OCI-LY1 (cell line): ENCODE measurements around the gene HOPX.
"Not testable (repeated sequence)": the region's sequence is repeated elsewhere in the genome, so short reads cannot be mapped to it uniquely, and the experiment has no call there.

ENCODE experiments used
- H2AFZ ChIP-seq: fragments of 200-600 bp; sonication (generic), shearing (Covaris generic); 2 replicates; pipeline ENCODE4 v1.6.0; 2014; ENCODE audit warnings: antibody characterized with exemption, mild to moderate bottlenecking, low read length
- H3F3A ChIP-seq: fragments of 200-600 bp; sonication (generic), shearing (Covaris generic); 2 replicates; pipeline ENCODE4 v1.6.0; 2014; ENCODE audit warnings: mild to moderate bottlenecking, antibody characterized with exemption, low read length, moderate library complexity; ENCODE audit not compliant: insufficient read depth
- H3K27ac ChIP-seq: fragments of 200-600 bp; sonication (generic); 2 replicates; pipeline ENCODE4 v1.5.1; 2014; ENCODE audit warnings: low read length, mixed run types, mild to moderate bottlenecking, low read depth; ENCODE audit not compliant: poor library complexity, severe bottlenecking
- H3K27me3 ChIP-seq: fragments of 200-600 bp; sonication (generic); 2 replicates; pipeline ENCODE4 v1.6.0; 2014; ENCODE audit warnings: antibody characterized with exemption, mild to moderate bottlenecking, low read length, moderate library complexity; ENCODE audit not compliant: insufficient read depth
- H3K36me3 ChIP-seq: fragments of 200-600 bp; sonication (generic); 2 replicates; pipeline ENCODE4 v1.6.1; 2014; ENCODE audit warnings: mild to moderate bottlenecking, antibody characterized with exemption, low read length, moderate library complexity, mixed read lengths; ENCODE audit not compliant: insufficient read depth
- H3K4me1 ChIP-seq: fragments of 200-600 bp; sonication (generic); 2 replicates; pipeline ENCODE4 v1.5.1; 2014; ENCODE audit warnings: mild to moderate bottlenecking, low read length, moderate library complexity; ENCODE audit not compliant: insufficient read depth, severe bottlenecking
- H3K4me2 ChIP-seq: fragments of 200-600 bp; sonication (generic), shearing (Covaris generic); 2 replicates; pipeline ENCODE4 v1.6.1; 2014; ENCODE audit warnings: low read length
- H3K4me3 ChIP-seq: fragments of 200-600 bp; sonication (generic); 2 replicates; pipeline ENCODE4 v1.5.1; 2014; ENCODE audit warnings: low read length, low read depth, mild to moderate bottlenecking, mixed read lengths; ENCODE audit not compliant: poor library complexity, severe bottlenecking
- H3K79me2 ChIP-seq: fragments of 200-600 bp; shearing (Covaris generic); 2 replicates; pipeline ENCODE4 v1.6.1; 2016; ENCODE audit warnings: mixed run types, low read length, mixed read lengths; ENCODE audit not compliant: insufficient read depth
- H3K9ac ChIP-seq: fragments of 200-600 bp; sonication (generic), shearing (Covaris generic); 2 replicates; pipeline ENCODE4 v1.6.1; 2014; ENCODE audit warnings: mild to moderate bottlenecking, low read length, mixed read lengths
- H3K9me2 ChIP-seq: fragments of 200-600 bp; sonication (generic), shearing (Covaris generic); 2 replicates; pipeline ENCODE4 v1.6.1; 2014; ENCODE audit warnings: low read depth, mild to moderate bottlenecking, low read length, mixed read lengths
- H3K9me3 ChIP-seq: fragments of 200-600 bp; shearing (Covaris generic); 2 replicates; pipeline ENCODE4 v1.6.1; 2014; ENCODE audit warnings: low read length, mixed read lengths
- H4K20me1 ChIP-seq: fragments of 200-600 bp; sonication (generic), shearing (Covaris generic); 2 replicates; pipeline ENCODE4 v1.6.0; 2016; ENCODE audit warnings: mild to moderate bottlenecking, low read length; ENCODE audit not compliant: insufficient read depth
- EZH2 ChIP-seq: fragments of 200-600 bp; sonication (generic), shearing (Covaris generic); IDR thresholded peaks from 2 replicates; pipeline ENCODE4 v1.8.0; 2017; ENCODE audit warnings: borderline replicate concordance, mixed run types, mild to moderate bottlenecking, antibody characterized with exemption, low read length, moderate library complexity, mixed read lengths
- TF ChIP-seq, protein P1 (sequence below): fragments of 200-600 bp; sonication (generic), shearing (Covaris generic); IDR thresholded peaks from 2 replicates; pipeline ENCODE4 v1.5.1; 2017; ENCODE audit warnings: mild to moderate bottlenecking, antibody characterized with exemption, low read length, moderate library complexity, mixed read lengths

The HOPX gene

DNA sequence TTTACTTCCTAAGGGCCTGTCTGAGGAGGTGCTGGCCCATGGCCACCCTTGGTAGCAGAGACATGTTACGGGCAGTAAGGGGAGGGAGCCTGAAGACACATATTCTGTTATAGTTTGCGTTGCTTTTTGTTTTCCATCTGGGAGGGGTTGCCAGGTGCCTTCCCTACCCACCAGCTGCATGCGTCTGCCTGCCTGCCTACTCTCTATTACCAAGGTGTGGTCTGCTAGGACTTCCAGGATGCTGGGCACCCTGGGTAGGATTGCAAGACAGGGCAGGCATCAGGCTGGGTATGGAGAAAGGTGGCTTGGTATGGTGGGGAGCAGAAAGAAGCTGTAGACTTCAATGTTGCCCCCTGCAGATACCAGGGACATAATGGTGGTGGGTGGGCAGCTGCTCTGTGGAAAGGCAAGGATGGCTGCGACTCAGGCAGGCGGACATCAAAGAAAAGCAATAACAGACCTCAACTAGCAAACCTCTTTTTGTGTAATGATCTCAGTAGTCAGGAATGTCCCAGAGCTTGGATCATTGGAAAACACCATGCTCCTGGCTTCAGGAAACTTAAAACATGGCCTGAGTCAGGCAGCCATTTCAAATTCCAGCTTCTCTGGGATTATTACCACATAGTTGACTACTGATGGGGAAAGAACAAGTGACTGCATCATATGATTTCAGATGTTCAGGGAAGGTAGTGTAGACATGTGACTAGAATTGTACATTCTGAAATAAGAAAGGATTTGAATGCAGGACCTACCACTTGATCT, 67.8 kb downstream of the HOPX start:
- Histone ChIP-seq H3K36me3 (no peaks in the 10 kb centered on the region), H3K4me2 (no peak overlapping the region), H3K9ac (no peak overlapping the region), H3F3A (no peaks in the 10 kb centered on the region), H4K20me1 (no peaks in the 10 kb centered on the region), H3K4me1 (no peaks in the 10 kb centered on the region), H3K9me3 (no peaks in the 10 kb centered on the region), H3K4me3 (no peak overlapping the region), H3K27ac (no peak overlapping the region), H2AFZ (no peak overlapping the region), H3K9me2 (no peaks in the 10 kb centered on the region), H3K79me2 (no peaks in the 10 kb centered on the region), H3K27me3 (no peaks in the 10 kb centered on the region)
- TF ChIP-seq, protein P1, sequence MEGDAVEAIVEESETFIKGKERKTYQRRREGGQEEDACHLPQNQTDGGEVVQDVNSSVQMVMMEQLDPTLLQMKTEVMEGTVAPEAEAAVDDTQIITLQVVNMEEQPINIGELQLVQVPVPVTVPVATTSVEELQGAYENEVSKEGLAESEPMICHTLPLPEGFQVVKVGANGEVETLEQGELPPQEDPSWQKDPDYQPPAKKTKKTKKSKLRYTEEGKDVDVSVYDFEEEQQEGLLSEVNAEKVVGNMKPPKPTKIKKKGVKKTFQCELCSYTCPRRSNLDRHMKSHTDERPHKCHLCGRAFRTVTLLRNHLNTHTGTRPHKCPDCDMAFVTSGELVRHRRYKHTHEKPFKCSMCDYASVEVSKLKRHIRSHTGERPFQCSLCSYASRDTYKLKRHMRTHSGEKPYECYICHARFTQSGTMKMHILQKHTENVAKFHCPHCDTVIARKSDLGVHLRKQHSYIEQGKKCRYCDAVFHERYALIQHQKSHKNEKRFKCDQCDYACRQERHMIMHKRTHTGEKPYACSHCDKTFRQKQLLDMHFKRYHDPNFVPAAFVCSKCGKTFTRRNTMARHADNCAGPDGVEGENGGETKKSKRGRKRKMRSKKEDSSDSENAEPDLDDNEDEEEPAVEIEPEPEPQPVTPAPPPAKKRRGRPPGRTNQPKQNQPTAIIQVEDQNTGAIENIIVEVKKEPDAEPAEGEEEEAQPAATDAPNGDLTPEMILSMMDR: no peak

DNA sequence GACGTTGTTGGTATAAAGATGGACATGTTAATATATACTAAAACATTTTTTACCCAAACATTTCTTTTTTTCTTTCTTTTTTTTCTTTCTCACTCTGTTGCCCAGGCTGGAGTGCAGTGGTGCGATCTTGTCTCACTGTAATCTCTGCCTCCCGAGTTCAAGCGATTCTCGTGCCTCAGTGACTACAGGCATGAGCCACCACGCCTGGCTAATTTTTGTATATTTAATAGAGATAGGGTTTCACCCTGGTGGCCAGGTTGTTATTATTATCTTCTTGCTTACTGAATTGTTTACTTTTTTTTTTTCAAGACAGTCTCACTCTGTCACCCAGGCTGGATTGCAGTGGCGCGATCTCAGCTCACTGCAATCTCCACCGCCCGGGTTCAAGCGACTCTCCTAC, 68.8 kb downstream of the HOPX start:
- H3K9ac ChIP-seq: no peak overlapping the region
- H4K20me1 ChIP-seq: no peaks in the 10 kb centered on the region
- no peaks in the 10 kb centered on the region for H3K27me3 ChIP-seq
- H3K9me2 ChIP-seq: no peaks in the 10 kb centered on the region
- no peak overlapping the region for H2AFZ ChIP-seq
- TF ChIP-seq, protein P1: no peak
- TF ChIP-seq EZH2: no peak
- no peaks in the 10 kb centered on the region for H3F3A ChIP-seq
- no peak overlapping the region for H3K27ac ChIP-seq
- no peak overlapping the region for H3K4me3 ChIP-seq
- no peaks in the 10 kb centered on the region for H3K4me1 ChIP-seq
- no peak overlapping the region for H3K4me2 ChIP-seq
- no peaks in the 10 kb centered on the region for H3K79me2 ChIP-seq
- H3K9me3 ChIP-seq: no peaks in the 10 kb centered on the region
- H3K36me3 ChIP-seq: no peaks in the 10 kb centered on the region

DNA sequence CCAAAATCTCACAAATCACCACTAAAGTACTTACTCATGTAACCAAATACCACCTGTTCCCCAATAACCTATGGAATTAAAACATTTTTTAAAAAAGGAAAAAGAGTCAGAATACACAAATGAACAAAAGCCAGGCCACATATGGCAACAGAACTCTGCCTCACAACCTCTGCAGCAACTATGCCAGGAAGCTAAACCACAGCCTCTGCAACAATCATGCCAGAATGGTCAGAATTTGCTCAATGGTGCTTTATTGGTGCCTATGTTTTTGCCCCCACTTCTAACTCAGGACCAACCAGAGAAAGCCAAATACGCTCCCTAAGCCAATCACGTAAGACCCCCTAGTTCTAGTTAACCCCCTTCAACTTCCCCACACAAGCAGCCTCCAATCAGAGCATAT, 69.6 kb downstream of the HOPX start:
- H3K4me3 ChIP-seq: no peak overlapping the region
- H3K9ac ChIP-seq: no peak overlapping the region
- H3K27ac ChIP-seq: no peak overlapping the region
- no peaks in the 10 kb centered on the region for H3F3A ChIP-seq
- H3K9me3 ChIP-seq: no peaks in the 10 kb centered on the region
- H2AFZ ChIP-seq: no peak overlapping the region
- TF ChIP-seq EZH2: no peak
- TF ChIP-seq, protein P1: no peak
- H3K27me3 ChIP-seq: no peaks in the 10 kb centered on the region
- H3K9me2 ChIP-seq: no peaks in the 10 kb centered on the region
- no peaks in the 10 kb centered on the region for H4K20me1 ChIP-seq
- no peaks in the 10 kb centered on the region for H3K4me1 ChIP-seq
- H3K79me2 ChIP-seq: no peaks in the 10 kb centered on the region
- no peak overlapping the region for H3K4me2 ChIP-seq
- H3K36me3 ChIP-seq: no peaks in the 10 kb centered on the region

DNA sequence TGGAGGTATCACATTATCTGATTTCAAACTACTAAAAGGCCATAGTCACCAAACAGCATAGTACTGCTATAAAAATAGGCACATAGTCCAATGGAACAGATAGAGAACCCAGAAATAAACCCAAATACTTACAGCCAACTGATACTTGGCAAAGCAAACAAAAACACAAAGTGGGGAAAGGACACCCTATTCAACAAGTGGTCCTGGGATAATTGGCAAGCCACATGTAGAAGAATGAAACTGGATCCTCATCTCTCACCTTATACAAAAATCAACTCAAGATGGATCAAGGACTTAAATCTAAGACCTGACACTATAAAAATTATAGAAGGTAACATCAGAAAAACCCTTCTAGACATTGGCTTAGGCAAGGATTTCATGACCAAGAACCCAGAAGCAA, 70.9 kb downstream of the HOPX start:
- not testable (repeated sequence) for H3K79me2 ChIP-seq, H3K4me1 ChIP-seq, H3K9me3 ChIP-seq, H4K20me1 ChIP-seq, H2AFZ ChIP-seq, H3K36me3 ChIP-seq, H3K4me2 ChIP-seq, H3K9ac ChIP-seq, H3K4me3 ChIP-seq, H3K27me3 ChIP-seq, H3K9me2 ChIP-seq, H3F3A ChIP-seq, H3K27ac ChIP-seq
